GM19468 (cell line): Measurements from ENCODE around the gene TUG1.

Source experiments
- ATAC-seq: cut with Tn5 transposase; IDR thresholded peaks from one replicate; pipeline ENCODE4 v1.9.1; 2021; ENCODE audit warnings: mild to moderate bottlenecking, moderate library complexity, moderate number of reproducible peaks; ENCODE audit not compliant: unreplicated experiment; ENCODE audit errors: extremely low read depth

TUG1 gene

GRCh38 chr22:30968924-30969531 is at the start of gene TUG1:
Gene TUG1 (plus strand): TSS chr22:30969265.
- peak; percentile 56 for ATAC-seq

- no peak for ATAC-seq
These were observed 49.1 kb upstream of the TUG1 start for GRCh38 chr22:30919973-30920372.

- no peak for ATAC-seq
These were observed 48.7 kb upstream of the TUG1 start for GRCh38 chr22:30920407-30920806.

- ATAC-seq = no peak
These were observed 48.0 kb upstream of the TUG1 start for GRCh38 chr22:30921108-30921507.

- no peak for ATAC-seq
These were observed 46.9 kb upstream of the TUG1 start for GRCh38 chr22:30922151-30922611.

GRCh38 chr22:30923168-30923900 is 45.7 kb upstream of the TUG1 start:
- no peak for ATAC-seq

GRCh38 chr22:30925667-30926066 is 43.4 kb upstream of the TUG1 start:
- ATAC-seq = no peak

GRCh38 chr22:30926706-30927105 is 42.4 kb upstream of the TUG1 start:
- no peak for ATAC-seq

- no peak for ATAC-seq
These were observed 41.3 kb upstream of the TUG1 start for GRCh38 chr22:30927806-30928205.

GRCh38 chr22:30928401-30928800 is 40.7 kb upstream of the TUG1 start:
- no peak for ATAC-seq

- no peak for ATAC-seq
These were observed 38.8 kb upstream of the TUG1 start for GRCh38 chr22:30930228-30930627.

GRCh38 chr22:30931541-30932300 is 37.3 kb upstream of the TUG1 start:
- no peak for ATAC-seq

- no peak for ATAC-seq
These were observed 36.4 kb upstream of the TUG1 start for GRCh38 chr22:30932661-30933060.

GRCh38 chr22:30933457-30933856 is 35.6 kb upstream of the TUG1 start:
- no peak for ATAC-seq

GRCh38 chr22:30934053-30934452 is 35.0 kb upstream of the TUG1 start:
- no peak for ATAC-seq

- no peak for ATAC-seq
These were observed 28.2 kb upstream of the TUG1 start for GRCh38 chr22:30940685-30941362.

GRCh38 chr22:30941363-30941740 is 27.7 kb upstream of the TUG1 start:
- no peak for ATAC-seq

- no peak for ATAC-seq
These were observed 25.7 kb upstream of the TUG1 start for GRCh38 chr22:30943368-30943767.

GRCh38 chr22:30944986-30945385 is 24.1 kb upstream of the TUG1 start:
- ATAC-seq = no peak

- no peak for ATAC-seq
These were observed 23.4 kb upstream of the TUG1 start for GRCh38 chr22:30945653-30946052.

- ATAC-seq = no peak
These were observed 22.7 kb upstream of the TUG1 start for GRCh38 chr22:30946354-30946753.
